SK-N-SH (cell line): ENCODE results near the gene TOM1L1. TPM values are rescaled to one million over a fixed set of nuclear protein-coding genes. Genes with fewer than 3 reads are reported as not detected.
A peak's percentile ranks its signal among the peaks of the same experiment; 100 is the strongest.

Experiments used
- CTCF ChIA-PET: fragments of 300-600, 350-600 bp; formaldehyde crosslinking; extraction: SDS; loops from one replicate; lab custom pipeline; 2021; lab: Yijun Ruan, JAX
- POLR2A ChIA-PET: fragments of 350-600 bp; sonication (Branson Sonifier 250); formaldehyde crosslinking; extraction: SDS; loops from one replicate; lab custom pipeline; 2020; ENCODE audit warnings: antibody characterized with exemption, inconsistent platforms; lab: Yijun Ruan, JAX
- DNase-seq: peaks from one replicate; pipeline ENCODE4 v3.0.0; 2012
- H2AFZ ChIP-seq: fragments of 200-600 bp; sonication (generic); 2 replicates; pipeline ENCODE4 v1.8.1; 2016; ENCODE audit warnings: antibody characterized with exemption, mild to moderate bottlenecking, low read depth
- H3F3A ChIP-seq: fragments of 200-600 bp; sonication (generic); replicated peaks from 2 replicates; pipeline ENCODE3; 2016; ENCODE audit warnings: antibody characterized with exemption, mild to moderate bottlenecking; ENCODE audit not compliant: insufficient read depth
- H3K27ac ChIP-seq, 2 experiments: fragments of 200-500 bp in 1 of 2; fragments of 200-600 bp in 1 of 2; sonication (Bioruptor generic) in 1 of 2; sonication (generic), shearing (Covaris generic) in 1 of 2; 2 replicates each; pipeline versions ENCODE4 v1.5.1 to v1.6.1; 2014 to 2016; ENCODE audit warnings: low read depth in 2 of 2, inconsistent platforms in 1 of 2, low read length in 1 of 2, mild to moderate bottlenecking in 1 of 2, mixed read lengths in 1 of 2
- H3K27me3 ChIP-seq: fragments of 200-600 bp; sonication (generic), shearing (Covaris generic); 2 replicates; pipeline ENCODE4 v1.6.1; 2016; ENCODE audit warnings: mixed run types; ENCODE audit not compliant: insufficient read depth
- H3K36me3 ChIP-seq, 2 experiments: fragments of 200-500 bp in 1 of 2; fragments of 200-600 bp in 1 of 2; sonication (Bioruptor generic) in 1 of 2; sonication (generic) in 1 of 2; replicated peaks in 1 of 2; 2 replicates each; pipeline versions ENCODE3 to v1.5.1; 2014 to 2016; ENCODE audit warnings: low read length in 1 of 2, mild to moderate bottlenecking in 1 of 2; ENCODE audit not compliant: insufficient read depth in 2 of 2, control insufficient read depth in 1 of 2
- H3K4me1 ChIP-seq, 2 experiments: fragments of 200-500 bp in 1 of 2; fragments of 200-600 bp in 1 of 2; sonication (Bioruptor generic) in 1 of 2; sonication (generic), shearing (Covaris generic) in 1 of 2; 2 replicates each; pipeline versions ENCODE4 v1.5.1 to v1.6.1; 2014 to 2016; ENCODE audit warnings: low read depth in 1 of 2, low read length in 1 of 2, mixed run types in 1 of 2; ENCODE audit not compliant: insufficient read depth in 2 of 2, control insufficient read depth in 1 of 2
- H3K4me2 ChIP-seq: fragments of 200-600 bp; sonication (generic), shearing (Covaris generic); 2 replicates; pipeline ENCODE4 v1.6.1; 2017; ENCODE audit warnings: mixed run types
- H3K4me3 ChIP-seq, 2 experiments: fragments of 200-500 bp in 1 of 2; fragments of 200-600 bp in 1 of 2; sonication (Bioruptor generic) in 1 of 2; sonication (generic), shearing (Covaris generic) in 1 of 2; 2 replicates each; pipeline versions ENCODE4 v1.5.1 to v1.8.1; 2014 to 2016; ENCODE audit warnings: low read depth in 2 of 2, inconsistent platforms in 1 of 2, low read length in 1 of 2, mild to moderate bottlenecking in 1 of 2, mixed read lengths in 1 of 2, moderate library complexity in 1 of 2
- H3K79me2 ChIP-seq: fragments of 200-600 bp; sonication (generic); 2 replicates; pipeline ENCODE4 v1.8.1; 2017; ENCODE audit warnings: mild to moderate bottlenecking; ENCODE audit not compliant: insufficient read depth
- H3K9ac ChIP-seq: fragments of 200-600 bp; sonication (generic); 2 replicates; pipeline ENCODE4 v1.6.1; 2017; ENCODE audit warnings: mixed run types
- H3K9me2 ChIP-seq: fragments of 200-600 bp; sonication (generic); 2 replicates; pipeline ENCODE4 v1.6.1; 2017; ENCODE audit warnings: mixed run types
- H3K9me3 ChIP-seq: fragments of 200-600 bp; sonication (generic); 2 replicates; pipeline ENCODE4 v1.6.1; 2017; ENCODE audit warnings: mixed run types, mild to moderate bottlenecking, moderate library complexity
- H4K20me1 ChIP-seq: fragments of 200-600 bp; sonication (generic); 2 replicates; pipeline ENCODE4 v1.6.1; 2017; ENCODE audit warnings: mild to moderate bottlenecking, mixed run types; ENCODE audit not compliant: insufficient read depth
- CTCF ChIP-seq: fragments of 200-600 bp; sonication (generic); IDR thresholded peaks from 2 replicates; pipeline ENCODE4 v1.6.1; 2017; ENCODE audit warnings: antibody characterized with exemption, mild to moderate bottlenecking, moderate library complexity
- ELF1 ChIP-seq: IDR thresholded peaks from 2 replicates; pipeline ENCODE4 v1.4.0; 2012
- EZH2phosphoT487 ChIP-seq: fragments of 200-600 bp; sonication (generic); IDR thresholded peaks from 2 replicates; pipeline ENCODE4 v1.6.1; 2017; ENCODE audit warnings: low read depth, mixed run types, mild to moderate bottlenecking, antibody characterized with exemption, moderate library complexity, borderline replicate concordance
- FOXM1 ChIP-seq: IDR thresholded peaks from 2 replicates; pipeline ENCODE4 v1.4.0; 2012; ENCODE audit warnings: low read depth, mild to moderate bottlenecking
- GABPA ChIP-seq: IDR thresholded peaks from 2 replicates; pipeline ENCODE4 v1.4.0; 2012; ENCODE audit warnings: low read depth, mild to moderate bottlenecking
- MEF2A ChIP-seq: IDR thresholded peaks from 2 replicates; pipeline ENCODE4 v1.4.0; 2012; ENCODE audit warnings: low read depth, borderline replicate concordance
- MXI1 ChIP-seq: IDR thresholded peaks from 2 replicates; pipeline ENCODE4 v1.6.1; 2012; ENCODE audit warnings: mild to moderate bottlenecking, low read depth, low read length, improper control_type of control experiment
- NFIC ChIP-seq: IDR thresholded peaks from 2 replicates; pipeline ENCODE4 v1.4.0; 2012; ENCODE audit warnings: borderline replicate concordance
- NRF1 ChIP-seq: IDR thresholded peaks from 2 replicates; pipeline ENCODE4 v1.6.1; 2012; ENCODE audit warnings: low read depth, mild to moderate bottlenecking, low read length
- PBX3 ChIP-seq: IDR thresholded peaks from 2 replicates; pipeline ENCODE4; 2012
- RCOR1 ChIP-seq: fragments of 150-350 bp; IDR thresholded peaks from 2 replicates; pipeline ENCODE4 v1.6.1; 2017; ENCODE audit warnings: antibody characterized with exemption, low read length
- RXRA ChIP-seq: IDR thresholded peaks from 2 replicates; pipeline ENCODE4 v1.4.0; 2012; ENCODE audit warnings: low read depth, mild to moderate bottlenecking, borderline replicate concordance
- SIN3A ChIP-seq: IDR thresholded peaks from 2 replicates; pipeline ENCODE4 v1.6.1; 2012; ENCODE audit warnings: low read depth, mild to moderate bottlenecking, low read length, moderate library complexity, borderline replicate concordance
- SMC3 ChIP-seq: IDR thresholded peaks from 2 replicates; pipeline ENCODE4 v1.6.1; 2012; ENCODE audit warnings: low read depth, low read length, improper control_type of control experiment
- TAF1 ChIP-seq: IDR thresholded peaks from 2 replicates; pipeline ENCODE4 v1.6.1; 2012; ENCODE audit warnings: low read depth, mild to moderate bottlenecking, low read length, moderate library complexity, borderline replicate concordance
- TCF12 ChIP-seq: IDR thresholded peaks from 2 replicates; pipeline ENCODE4 v1.4.0; 2012
- TEAD4 ChIP-seq: IDR thresholded peaks from 2 replicates; pipeline ENCODE4 v1.4.0; 2012; ENCODE audit warnings: mild to moderate bottlenecking, borderline replicate concordance; ENCODE audit not compliant: insufficient read depth
- YY1 ChIP-seq: IDR thresholded peaks from 2 replicates; pipeline ENCODE4 v1.4.0; 2012; ENCODE audit warnings: low read depth, mild to moderate bottlenecking
- WGBS: methylation state at CpG from one replicate; pipeline ENCODE4 v1.1.6; 2017; ENCODE audit warnings: low lambda C conversion rate; 5-methylcytosine and 5-hydroxymethylcytosine counted together
- polyA plus RNA-seq, 3 experiments: library from polyadenylated mRNA; depleted of rRNA; stranded (reverse); fragments of >200 nt; gene quantifications; 2 replicates each; pipeline ENCODE4 v1.2.3, GENCODE V29; 2012
- TF ChIP-seq, protein P1 (sequence below): IDR thresholded peaks from 2 replicates; pipeline ENCODE4 v1.4.0; 2012; ENCODE audit warnings: low read depth
- TF ChIP-seq, protein P2 (sequence below): fragments of 150-350 bp; IDR thresholded peaks from 2 replicates; pipeline ENCODE4 v1.6.1; 2016; ENCODE audit warnings: mild to moderate bottlenecking, low read depth, low read length

Gene TOM1L1
- polyA plus RNA-seq, 1 of the 3 experiments (the other 2 are of a cell fraction): 46.5 TPM

GRCh38 chr17:54900457-54901229 lies at the start of gene TOM1L1 (continued):
- peak; percentile 62; the same call in 1 of the 2 replicates for TF ChIP-seq TAF1
- peak; percentile 62 for TF ChIP-seq MXI1
- TF ChIP-seq YY1: no peak
- no peak for TF ChIP-seq NRF1
- no peak for TF ChIP-seq SIN3A
- TF ChIP-seq NFIC: no peak
- no peak for TF ChIP-seq EZH2phosphoT487
- 0 out of 2 replicates have a peak, but pooled peaks have one; percentile 29 for TF ChIP-seq ELF1
- peak; percentile 26; the same call in 1 of the 2 replicates for TF ChIP-seq GABPA
- TF ChIP-seq, protein P1, sequence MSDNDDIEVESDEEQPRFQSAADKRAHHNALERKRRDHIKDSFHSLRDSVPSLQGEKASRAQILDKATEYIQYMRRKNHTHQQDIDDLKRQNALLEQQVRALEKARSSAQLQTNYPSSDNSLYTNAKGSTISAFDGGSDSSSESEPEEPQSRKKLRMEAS: 0 out of 2 replicates have a peak, but pooled peaks have one; percentile 22
- no peak for TF ChIP-seq TCF12
- TF ChIP-seq SMC3: no peak
- no peak for TF ChIP-seq RXRA
- no peak for TF ChIP-seq RCOR1
- TF ChIP-seq, protein P2, sequence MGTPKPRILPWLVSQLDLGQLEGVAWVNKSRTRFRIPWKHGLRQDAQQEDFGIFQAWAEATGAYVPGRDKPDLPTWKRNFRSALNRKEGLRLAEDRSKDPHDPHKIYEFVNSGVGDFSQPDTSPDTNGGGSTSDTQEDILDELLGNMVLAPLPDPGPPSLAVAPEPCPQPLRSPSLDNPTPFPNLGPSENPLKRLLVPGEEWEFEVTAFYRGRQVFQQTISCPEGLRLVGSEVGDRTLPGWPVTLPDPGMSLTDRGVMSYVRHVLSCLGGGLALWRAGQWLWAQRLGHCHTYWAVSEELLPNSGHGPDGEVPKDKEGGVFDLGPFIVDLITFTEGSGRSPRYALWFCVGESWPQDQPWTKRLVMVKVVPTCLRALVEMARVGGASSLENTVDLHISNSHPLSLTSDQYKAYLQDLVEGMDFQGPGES: no peak

- no peaks in the 10 kb centered on the region for H3K9me2 ChIP-seq
- no peaks in the 10 kb centered on the region for H3F3A ChIP-seq
- DNase-seq: no peak
- no peak overlapping the region for H2AFZ ChIP-seq
- peaks cover 0 to 27% of the 10 kb centered on the region in 2 experiments; a peak in 2 of 4 replicates for H3K4me1 ChIP-seq
- no peaks in the 10 kb centered on the region for H3K36me3 ChIP-seq
- H4K20me1 ChIP-seq: no peaks in the 10 kb centered on the region
- H3K27ac ChIP-seq: peak overlapping the region in 1 of 2 experiments; percentile 95; a peak in 2 of 4 replicates
- 37% methylated on average over 2 of the region's 2 CpGs for WGBS
- H3K4me2 ChIP-seq: no peak overlapping the region
- no peaks in the 10 kb centered on the region for H3K79me2 ChIP-seq
- ChIA-PET POLR2A (no interaction called here), CTCF (no interaction called here)
- TF ChIP-seq EZH2phosphoT487: no peak
- TF ChIP-seq FOXM1: no peak
- no peak for TF ChIP-seq CTCF
- TF ChIP-seq TEAD4: no peak
- no peak for TF ChIP-seq RXRA
- TF ChIP-seq PBX3: no peak
- TF ChIP-seq ELF1: no peak
- TF ChIP-seq MEF2A: no peak
- no peak overlapping the region for H3K9ac ChIP-seq
- no peaks in the 10 kb centered on the region for H3K27me3 ChIP-seq
- H3K4me3 ChIP-seq: no peak overlapping the region
- no peaks in the 10 kb centered on the region for H3K9me3 ChIP-seq
These were observed 41.5 kb upstream of the TOM1L1 start for GRCh38 chr17:54859187-54859586.
